Esophagus muscularis mucosa (tissue), 3 donors: Measurements from ENCODE around the gene CSRP3.

Source experiments
- CTCF ChIP-seq, 3 experiments: fragments of 200-600 bp in 2 of 3; fragments of 450-650 bp in 1 of 3; sonication (generic) in 2 of 3; IDR thresholded peaks; one replicate each; pipeline ENCODE4 v1.5.1; 2017 to 2019; ENCODE audit warnings: antibody characterized with exemption in 3 of 3, mild to moderate bottlenecking in 2 of 3, moderate library complexity in 1 of 3
- POLR2A ChIP-seq: fragments of 450-650 bp; IDR thresholded peaks from one replicate; pipeline ENCODE4 v1.6.1; 2017; ENCODE audit warnings: antibody characterized with exemption, moderate library complexity, mild to moderate bottlenecking, low read depth
- POLR2AphosphoS5 ChIP-seq, 2 donors: sonication (generic); formaldehyde crosslinking; IDR thresholded peaks; one replicate each; pipeline ENCODE4 v1.6.1; 2017; ENCODE audit warnings: antibody characterized with exemption in 2 of 2

- TF ChIP-seq POLR2AphosphoS5 (IDR thresholded peaks at IDR 0.05) (no peak), CTCF (IDR thresholded peaks at IDR 0.05) (no peak), POLR2A (no peak)
Measured at GRCh38 chr11:19162951-19163505, 38.8 kb downstream of the CSRP3 start.
